Stomach (tissue), 9 donors: ENCODE measurements around the gene DPF3. TPM values are rescaled to one million over a fixed set of nuclear protein-coding genes. Genes with fewer than 3 reads are reported as not detected.

Source experiments
- DNase-seq, 2 donors: peaks; one replicate each; pipeline versions ENCODE4 v3.0.0 to v3.0.0-alpha.2; 2013 to 2019
- H3K27ac ChIP-seq, 5 donors: fragments of 200-600 bp in 4 of 5; sonication (generic) in 4 of 5; one replicate each; pipeline ENCODE4 v1.5.1; 2013 to 2019; ENCODE audit warnings: mild to moderate bottlenecking in 1 of 5, moderate library complexity in 1 of 5
- H3K27me3 ChIP-seq, 3 donors: fragments of 200-600 bp; sonication (generic); one replicate each; pipeline ENCODE4 v1.5.1; 2017 to 2019; ENCODE audit warnings: mixed run types in 1 of 3
- H3K36me3 ChIP-seq, 4 donors: fragments of 200-600 bp; sonication (generic); 1 replicate in 3 of 4; 2 replicates in 1 of 4; pipeline ENCODE4 v1.5.1; 2016 to 2019
- H3K4me1 ChIP-seq, 4 donors: fragments of 200-600 bp; sonication (generic); one replicate each; pipeline ENCODE4 v1.5.1; 2016 to 2019
- H3K4me3 ChIP-seq, 4 donors: fragments of 200-600 bp; sonication (generic) in 3 of 4; one replicate each; pipeline ENCODE4 v1.5.1; 2016 to 2019; ENCODE audit warnings: mild to moderate bottlenecking in 1 of 4
- H3K9me3 ChIP-seq, 4 donors: fragments of 200-600 bp; sonication (generic); one replicate each; pipeline ENCODE4 v1.5.1; 2016 to 2019
- EP300 ChIP-seq: sonication (generic); formaldehyde crosslinking; IDR thresholded peaks from one replicate; pipeline ENCODE4 v1.6.1; 2017; ENCODE audit warnings: antibody characterized with exemption
- POLR2A ChIP-seq, 4 donors: fragments of 450-650 bp; IDR thresholded peaks; one replicate each; pipeline ENCODE4 v1.6.1; 2016; ENCODE audit warnings: antibody characterized with exemption in 4 of 4, control low read depth in 2 of 4, mild to moderate bottlenecking in 1 of 4, moderate library complexity in 1 of 4
- POLR2AphosphoS5 ChIP-seq, 3 donors: sonication (generic); formaldehyde crosslinking; IDR thresholded peaks; one replicate each; pipeline ENCODE4 v1.6.1; 2016; ENCODE audit warnings: antibody characterized with exemption in 3 of 3
- WGBS, 5 donors: extraction: QIAGEN DNeasy Blood & Tissue Kit in 3 of 5; methylation state at CpG; one replicate each; pipeline versions ENCODE4 v1.1.5 to v1.1.7; 2013 to 2018; 5-methylcytosine and 5-hydroxymethylcytosine counted together
- intact Hi-C: fragments of 100-400 bp; cut with DNase I; formaldehyde crosslinking; loops from one replicate; pipeline ENCODE4 v1.15.1; 2023; ENCODE audit warnings: low total_unique reads
- polyA plus RNA-seq, 3 donors: library from polyadenylated mRNA; stranded (reverse); fragments of 200-250 nt; gene quantifications; one replicate each; pipeline ENCODE4 v1.2.3, GENCODE V29; 2013
- total RNA-seq, 5 donors: library from RNA; depleted of rRNA; stranded (reverse); fragments of >200 nt; gene quantifications; one replicate each; pipeline versions ENCODE4 v1.1.0 to v1.2.3, GENCODE V29; 2014 to 2016
- TF ChIP-seq, protein P1 (sequence below), 7 experiments: fragments of 450-650 bp in 4 of 7; fragments of 200-600 bp in 3 of 7; sonication (generic) in 3 of 7; IDR thresholded peaks; one replicate each; pipeline ENCODE4 v1.5.1; 2016 to 2019; ENCODE audit warnings: antibody characterized with exemption in 7 of 7, control low read depth in 2 of 7, mild to moderate bottlenecking in 1 of 7
- donor health status: healthy with polysubstance abuse.
- donor health status: Bipolar disorder and iron deficiency.
- donor health status: healthy.

The DPF3 gene
- total and polyA plus RNA-seq, 8 donors, result 0.20 to 113 (median 3.7) TPM

DNA sequence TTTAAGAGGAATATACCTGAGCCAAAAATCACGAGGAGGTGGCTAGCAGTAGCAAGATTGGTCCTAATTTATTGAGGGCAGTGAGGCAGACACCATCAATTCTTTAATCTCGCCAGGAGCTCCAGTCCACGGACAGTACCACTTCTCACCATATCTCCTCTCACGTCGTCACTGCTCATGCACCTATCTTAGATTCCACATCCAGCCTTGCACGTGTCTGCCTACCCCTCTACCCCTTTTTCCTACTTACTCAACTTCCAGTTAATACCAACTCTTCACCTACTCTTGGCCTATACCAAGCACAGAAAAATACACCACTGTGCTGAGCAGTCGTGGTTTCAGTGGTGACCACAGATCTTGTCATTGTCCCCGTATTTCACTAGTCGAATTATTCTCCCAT, 246.1 kb downstream of the DPF3 start:
- intact Hi-C loops, result no loop called here
- H3K36me3 ChIP-seq, result no peaks in the 10 kb centered on the region
- TF ChIP-seq, protein P1, sequence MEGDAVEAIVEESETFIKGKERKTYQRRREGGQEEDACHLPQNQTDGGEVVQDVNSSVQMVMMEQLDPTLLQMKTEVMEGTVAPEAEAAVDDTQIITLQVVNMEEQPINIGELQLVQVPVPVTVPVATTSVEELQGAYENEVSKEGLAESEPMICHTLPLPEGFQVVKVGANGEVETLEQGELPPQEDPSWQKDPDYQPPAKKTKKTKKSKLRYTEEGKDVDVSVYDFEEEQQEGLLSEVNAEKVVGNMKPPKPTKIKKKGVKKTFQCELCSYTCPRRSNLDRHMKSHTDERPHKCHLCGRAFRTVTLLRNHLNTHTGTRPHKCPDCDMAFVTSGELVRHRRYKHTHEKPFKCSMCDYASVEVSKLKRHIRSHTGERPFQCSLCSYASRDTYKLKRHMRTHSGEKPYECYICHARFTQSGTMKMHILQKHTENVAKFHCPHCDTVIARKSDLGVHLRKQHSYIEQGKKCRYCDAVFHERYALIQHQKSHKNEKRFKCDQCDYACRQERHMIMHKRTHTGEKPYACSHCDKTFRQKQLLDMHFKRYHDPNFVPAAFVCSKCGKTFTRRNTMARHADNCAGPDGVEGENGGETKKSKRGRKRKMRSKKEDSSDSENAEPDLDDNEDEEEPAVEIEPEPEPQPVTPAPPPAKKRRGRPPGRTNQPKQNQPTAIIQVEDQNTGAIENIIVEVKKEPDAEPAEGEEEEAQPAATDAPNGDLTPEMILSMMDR (IDR thresholded peaks at IDR 0.05), result no peak
- TF ChIP-seq EP300 (no peak), POLR2A (IDR thresholded peaks at IDR 0.05) (no peak)
- H3K27me3 ChIP-seq, result peaks cover 0 to 25% (median 0%) of the 10 kb centered on the region in 3 donors
- no peak for DNase-seq
- 82 to 91% (median 88%) methylated on average over 9 of the region's 9 CpGs for WGBS, 5 donors
- no peak overlapping the region for H3K27ac ChIP-seq
- H3K4me1 ChIP-seq, result peaks cover 0 to 5% (median 0%) of the 10 kb centered on the region in 4 donors
- no peak overlapping the region for H3K4me3 ChIP-seq
- H3K9me3 ChIP-seq, result no peaks in the 10 kb centered on the region

DNA sequence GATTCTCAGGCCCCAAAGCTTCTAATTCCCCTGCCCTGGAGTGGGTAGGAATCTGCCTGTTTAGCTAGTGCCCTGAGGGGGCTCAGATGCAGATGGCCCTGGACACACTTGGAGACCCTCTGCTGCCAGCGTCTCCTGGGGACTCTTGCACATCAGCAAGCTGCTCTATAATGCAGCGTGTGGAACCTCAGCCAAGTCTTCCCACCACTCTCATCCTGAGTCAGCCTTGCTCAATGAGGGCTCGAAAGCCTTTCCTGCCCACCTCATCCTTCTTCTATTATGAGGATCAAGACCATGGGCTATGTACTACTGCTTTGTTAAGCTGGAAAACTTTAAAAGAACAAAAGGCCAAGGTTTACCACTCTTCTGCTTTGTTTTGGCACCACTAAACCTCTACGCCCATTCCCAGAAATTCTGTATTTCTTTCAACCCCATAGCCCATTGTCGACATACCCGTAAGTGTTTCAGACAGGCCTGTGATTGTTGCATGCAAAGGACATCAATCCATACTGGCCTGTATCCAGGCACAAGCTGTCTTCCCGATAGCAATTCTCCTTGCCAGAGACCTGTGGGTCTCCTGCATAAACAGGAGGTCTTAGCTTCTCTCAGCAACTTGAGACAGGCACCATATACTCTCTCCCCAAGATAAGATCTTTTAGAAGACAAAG, 246.9 kb downstream of the DPF3 start:
- Histone ChIP-seq H3K27ac (no peak overlapping the region), H3K9me3 (peaks cover 0 to 3% (median 0%) of the 10 kb centered on the region in 4 donors), H3K36me3 (no peaks in the 10 kb centered on the region), H3K4me3 (no peak overlapping the region), H3K4me1 (peaks cover 0 to 5% (median 0%) of the 10 kb centered on the region in 4 donors), H3K27me3 (peaks cover 0 to 22% (median 0%) of the 10 kb centered on the region in 3 donors)
- no peak for DNase-seq
- intact Hi-C loops, result no loop called here
- TF ChIP-seq, protein P1 (IDR thresholded peaks at IDR 0.05), result no peak
- no peak for TF ChIP-seq POLR2AphosphoS5 (IDR thresholded peaks at IDR 0.05)
- no peak for TF ChIP-seq POLR2A (IDR thresholded peaks at IDR 0.05)
- TF ChIP-seq EP300, result no peak
- whole genome bisulfite sequencing, 5 donors, result 81 to 88% (median 86%) methylated on average over 7 of the region's 7 CpGs

GRCh38 chr14:72645706-72646105, 248.2 kb downstream of the DPF3 start:
- H3K4me1 ChIP-seq, result no peaks in the 10 kb centered on the region
- 49 to 66% (median 54%) methylated on average over 5 of the region's 5 CpGs for WGBS, 5 donors
- DNase-seq, result no peak
- peaks cover 0 to 10% (median 0%) of the 10 kb centered on the region in 4 donors for H3K9me3 ChIP-seq
- H3K4me3 ChIP-seq, result no peak overlapping the region
- intact Hi-C loops, result no loop called here
- no peaks in the 10 kb centered on the region for H3K36me3 ChIP-seq
- H3K27ac ChIP-seq, result no peak overlapping the region
- TF ChIP-seq POLR2AphosphoS5 (IDR thresholded peaks at IDR 0.05) (no peak), POLR2A (IDR thresholded peaks at IDR 0.05) (no peak), EP300 (no peak)
- TF ChIP-seq, protein P1 (IDR thresholded peaks at IDR 0.05), result no peak
- peaks cover 0 to 13% (median 0%) of the 10 kb centered on the region in 3 donors for H3K27me3 ChIP-seq

- TF ChIP-seq POLR2AphosphoS5 (IDR thresholded peaks at IDR 0.05) (no peak), EP300 (no peak), POLR2A (IDR thresholded peaks at IDR 0.05) (no peak)
- TF ChIP-seq, protein P1 (IDR thresholded peaks at IDR 0.05), result no peak
- H3K4me3 ChIP-seq, result no peak overlapping the region
- no peaks in the 10 kb centered on the region for H3K36me3 ChIP-seq
- peaks cover 0 to 10% (median 0%) of the 10 kb centered on the region in 4 donors for H3K9me3 ChIP-seq
- peaks cover 0 to 5% (median 0%) of the 10 kb centered on the region in 3 donors for H3K27me3 ChIP-seq
- H3K27ac ChIP-seq, result no peak overlapping the region
- 71 to 96% (median 88%) methylated on average over 4 of the region's 4 CpGs for WGBS, 5 donors
- intact Hi-C loops, result no loop called here
- no peak for DNase-seq
- H3K4me1 ChIP-seq, result no peaks in the 10 kb centered on the region
These were observed 249.0 kb downstream of the DPF3 start for GRCh38 chr14:72644758-72645489.
